GM04503 (cell line): Measurements from ENCODE around the gene CTRB1.
"Not testable (repeated sequence)": the region's sequence is repeated elsewhere in the genome, so short reads cannot be mapped to it uniquely, and the experiment has no call there.

Experiments
- DNase-seq: peaks from one replicate; pipeline ENCODE4 v3.0.0-alpha.2; 2012; ENCODE audit warnings: low read depth

The CTRB1 gene

DNA sequence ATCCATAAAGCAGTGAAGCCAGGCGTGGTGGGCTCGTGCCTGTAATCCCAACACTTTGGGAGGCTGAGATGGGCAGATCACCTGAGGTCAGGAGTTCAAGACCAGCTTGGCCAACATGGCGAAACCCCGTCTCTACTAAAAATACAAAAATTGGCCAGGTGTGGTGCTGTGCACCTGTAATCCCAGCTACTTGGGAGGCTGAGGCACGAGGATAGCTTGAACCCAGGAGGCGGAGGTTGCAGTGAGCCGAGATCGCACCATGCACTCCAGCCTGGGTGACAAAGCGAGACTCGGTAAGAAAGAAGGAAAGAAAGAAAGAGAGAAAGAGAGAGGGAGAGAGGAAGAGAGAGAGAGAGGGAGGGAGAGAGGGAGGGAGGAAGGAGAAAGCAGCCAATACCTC lies 53.8 kb downstream of the CTRB1 start:
- DNase-seq, result not testable (repeated sequence)

DNA sequence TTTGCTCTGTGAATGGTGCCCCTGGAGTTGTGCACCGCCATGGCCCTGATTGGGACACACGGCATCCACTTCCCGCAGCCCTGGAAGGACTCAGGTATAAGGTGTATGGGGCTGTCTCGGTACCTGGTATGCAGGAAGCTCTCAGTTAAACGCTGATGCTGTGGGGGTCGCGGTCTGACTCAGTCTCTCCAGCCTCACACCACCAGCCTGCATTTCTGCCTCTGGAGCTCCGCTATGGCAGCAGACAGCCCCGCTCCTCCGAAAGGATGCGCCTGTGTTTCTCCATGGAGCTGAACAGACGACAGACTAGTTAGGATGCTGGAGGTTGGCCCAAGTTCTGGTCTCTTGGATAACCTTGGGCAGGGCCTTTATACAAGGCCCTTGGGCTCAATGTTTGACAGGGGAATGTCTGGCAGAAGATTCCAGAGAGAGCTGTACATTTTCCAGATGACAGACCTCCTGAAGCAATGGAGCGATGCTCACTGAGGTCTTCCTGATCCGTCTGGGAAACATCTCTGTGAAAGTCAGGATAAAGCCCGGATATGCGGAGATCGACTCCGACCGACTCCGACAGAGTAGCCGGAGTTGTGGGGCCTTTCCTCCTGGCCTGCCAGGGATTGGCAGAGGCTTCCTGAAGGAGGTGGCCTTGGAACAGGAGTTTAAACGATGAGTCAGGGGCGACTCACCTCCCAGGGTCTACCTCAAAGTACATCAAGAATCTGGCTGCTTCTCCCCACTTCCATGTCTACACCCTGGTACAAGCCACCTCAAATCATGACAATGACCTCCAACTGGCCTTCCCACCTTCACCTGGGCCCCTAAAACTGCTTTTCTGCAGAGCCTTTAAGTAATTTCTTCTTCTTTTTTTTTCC lies 54.5 kb downstream of the CTRB1 start:
- no peak for DNase-seq
